Esophagus squamous epithelium (tissue), 4 donors: ENCODE measurements around the gene ZCCHC24.

Source experiments
- POLR2A ChIP-seq, 4 donors: fragments of 450-650 bp; IDR thresholded peaks; one replicate each; pipeline ENCODE4 v1.6.1; 2017; ENCODE audit warnings: antibody characterized with exemption in 4 of 4, mild to moderate bottlenecking in 4 of 4, moderate library complexity in 3 of 4
- TF ChIP-seq, protein P1 (sequence below), 6 experiments: fragments of 450-650 bp in 4 of 6; fragments of 200-600 bp in 2 of 6; sonication (generic) in 2 of 6; IDR thresholded peaks; one replicate each; pipeline ENCODE4 v1.5.1; 2016 to 2019; ENCODE audit warnings: antibody characterized with exemption in 6 of 6, mild to moderate bottlenecking in 4 of 6, moderate library complexity in 4 of 6

GRCh38 chr10:79397575-79398303 lies 47.7 kb downstream of the ZCCHC24 start:
- TF ChIP-seq POLR2A (IDR thresholded peaks at IDR 0.05): no peak
- TF ChIP-seq, protein P1, sequence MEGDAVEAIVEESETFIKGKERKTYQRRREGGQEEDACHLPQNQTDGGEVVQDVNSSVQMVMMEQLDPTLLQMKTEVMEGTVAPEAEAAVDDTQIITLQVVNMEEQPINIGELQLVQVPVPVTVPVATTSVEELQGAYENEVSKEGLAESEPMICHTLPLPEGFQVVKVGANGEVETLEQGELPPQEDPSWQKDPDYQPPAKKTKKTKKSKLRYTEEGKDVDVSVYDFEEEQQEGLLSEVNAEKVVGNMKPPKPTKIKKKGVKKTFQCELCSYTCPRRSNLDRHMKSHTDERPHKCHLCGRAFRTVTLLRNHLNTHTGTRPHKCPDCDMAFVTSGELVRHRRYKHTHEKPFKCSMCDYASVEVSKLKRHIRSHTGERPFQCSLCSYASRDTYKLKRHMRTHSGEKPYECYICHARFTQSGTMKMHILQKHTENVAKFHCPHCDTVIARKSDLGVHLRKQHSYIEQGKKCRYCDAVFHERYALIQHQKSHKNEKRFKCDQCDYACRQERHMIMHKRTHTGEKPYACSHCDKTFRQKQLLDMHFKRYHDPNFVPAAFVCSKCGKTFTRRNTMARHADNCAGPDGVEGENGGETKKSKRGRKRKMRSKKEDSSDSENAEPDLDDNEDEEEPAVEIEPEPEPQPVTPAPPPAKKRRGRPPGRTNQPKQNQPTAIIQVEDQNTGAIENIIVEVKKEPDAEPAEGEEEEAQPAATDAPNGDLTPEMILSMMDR (IDR thresholded peaks at IDR 0.05): no peak
